Cardiac fibroblast (primary cell): ENCODE results near the gene CLIP4.
A peak's percentile ranks its signal among the peaks of the same experiment; 100 is the strongest.

Source experiments
- DNase-seq, 2 donors: peaks; one replicate each; pipeline versions ENCODE4 v3.0.0 to v3.0.0-alpha.2; 2010; ENCODE audit warnings: low read depth in 2 of 2
- H3K4me3 ChIP-seq, 2 donors: replicated peaks in 1 of 2; 1 replicate in 1 of 2; 2 replicates in 1 of 2; pipeline ENCODE4 v1.5.1; 2011; ENCODE audit warnings: low read depth in 2 of 2, low read length in 2 of 2, mild to moderate bottlenecking in 2 of 2, moderate library complexity in 1 of 2
- CTCF ChIP-seq: IDR thresholded peaks from one replicate; pipeline ENCODE4 v1.5.1; 2011; ENCODE audit warnings: low read depth, mild to moderate bottlenecking, low read length, inconsistent platforms

Gene CLIP4

GRCh38 chr2:29182920-29183319, 67.7 kb downstream of the CLIP4 start:
- DNase-seq, result no peak
- no peak for TF ChIP-seq CTCF
- H3K4me3 ChIP-seq, result no peak overlapping the region

GRCh38 chr2:29184531-29184930, 69.3 kb downstream of the CLIP4 start:
- no peak for TF ChIP-seq CTCF
- no peak overlapping the region for H3K4me3 ChIP-seq
- no peak for DNase-seq

- no peak for TF ChIP-seq CTCF
- no peak overlapping the region for H3K4me3 ChIP-seq
- no peak for DNase-seq
These were observed 71.6 kb downstream of the CLIP4 start for GRCh38 chr2:29186817-29187216.

- no peak overlapping the region for H3K4me3 ChIP-seq
- DNase-seq, result peak; percentile 16 to 33
- TF ChIP-seq CTCF, result no peak
These were observed 72.7 kb downstream of the CLIP4 start for GRCh38 chr2:29187926-29188325.

GRCh38 chr2:29189052-29189451, 73.8 kb downstream of the CLIP4 start:
- TF ChIP-seq CTCF, result no peak
- H3K4me3 ChIP-seq, result no peak overlapping the region
- DNase-seq, result no peak

- no peak for TF ChIP-seq CTCF
- H3K4me3 ChIP-seq, result no peak overlapping the region
- no peak for DNase-seq
These were observed 76.6 kb downstream of the CLIP4 start for GRCh38 chr2:29191817-29192216.

- no peak overlapping the region for H3K4me3 ChIP-seq
- no peak for TF ChIP-seq CTCF
- DNase-seq, result peak; percentile 11 to 33
These were observed 77.3 kb downstream of the CLIP4 start for GRCh38 chr2:29192526-29192925.
